AG09309 (cell line): ENCODE data around the gene SAMD4A.
"Not testable (repeated sequence)": the region's sequence is repeated elsewhere in the genome, so short reads cannot be mapped to it uniquely, and the experiment has no call there.

Source experiments
- DNase-seq: peaks from one replicate; pipeline ENCODE4 v3.0.0-alpha.2; 2010; ENCODE audit warnings: low read depth
- H3K4me3 ChIP-seq: 2 replicates; pipeline ENCODE4 v1.5.1; 2011; ENCODE audit warnings: mild to moderate bottlenecking, low read depth, low read length, moderate library complexity; ENCODE audit not compliant: control insufficient read depth
- TF ChIP-seq, protein P1 (sequence below): IDR thresholded peaks from 2 replicates; pipeline ENCODE4 v1.5.1; 2011; ENCODE audit warnings: mild to moderate bottlenecking, low read depth, low read length, inconsistent platforms; ENCODE audit not compliant: insufficient read depth, control insufficient read depth; ENCODE audit errors: missing control alignments

SAMD4A gene

DNA sequence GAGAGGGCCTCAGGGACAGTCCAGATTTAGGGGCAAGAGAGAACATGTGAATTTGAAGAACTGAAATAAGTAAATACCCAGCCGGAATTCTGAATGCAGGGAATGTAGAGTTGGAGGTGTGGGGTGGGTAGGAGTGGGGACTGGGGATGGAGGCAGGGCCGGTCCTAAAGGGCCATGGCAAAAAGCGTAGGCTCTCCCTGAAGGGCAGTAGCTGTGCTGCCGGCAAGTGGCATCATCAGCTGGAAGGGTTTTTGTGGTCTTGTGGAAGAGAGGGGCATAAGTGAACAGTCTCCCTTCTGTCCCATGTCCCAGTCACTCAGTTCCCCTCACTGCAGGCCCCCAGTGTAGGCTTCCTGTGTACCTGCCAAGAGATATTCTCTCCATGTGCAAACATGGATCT lies 231.1 kb downstream of the SAMD4A start:
- no peak overlapping the region for H3K4me3 ChIP-seq
- DNase-seq, result no peak
- TF ChIP-seq, protein P1, sequence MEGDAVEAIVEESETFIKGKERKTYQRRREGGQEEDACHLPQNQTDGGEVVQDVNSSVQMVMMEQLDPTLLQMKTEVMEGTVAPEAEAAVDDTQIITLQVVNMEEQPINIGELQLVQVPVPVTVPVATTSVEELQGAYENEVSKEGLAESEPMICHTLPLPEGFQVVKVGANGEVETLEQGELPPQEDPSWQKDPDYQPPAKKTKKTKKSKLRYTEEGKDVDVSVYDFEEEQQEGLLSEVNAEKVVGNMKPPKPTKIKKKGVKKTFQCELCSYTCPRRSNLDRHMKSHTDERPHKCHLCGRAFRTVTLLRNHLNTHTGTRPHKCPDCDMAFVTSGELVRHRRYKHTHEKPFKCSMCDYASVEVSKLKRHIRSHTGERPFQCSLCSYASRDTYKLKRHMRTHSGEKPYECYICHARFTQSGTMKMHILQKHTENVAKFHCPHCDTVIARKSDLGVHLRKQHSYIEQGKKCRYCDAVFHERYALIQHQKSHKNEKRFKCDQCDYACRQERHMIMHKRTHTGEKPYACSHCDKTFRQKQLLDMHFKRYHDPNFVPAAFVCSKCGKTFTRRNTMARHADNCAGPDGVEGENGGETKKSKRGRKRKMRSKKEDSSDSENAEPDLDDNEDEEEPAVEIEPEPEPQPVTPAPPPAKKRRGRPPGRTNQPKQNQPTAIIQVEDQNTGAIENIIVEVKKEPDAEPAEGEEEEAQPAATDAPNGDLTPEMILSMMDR, result no peak

DNA sequence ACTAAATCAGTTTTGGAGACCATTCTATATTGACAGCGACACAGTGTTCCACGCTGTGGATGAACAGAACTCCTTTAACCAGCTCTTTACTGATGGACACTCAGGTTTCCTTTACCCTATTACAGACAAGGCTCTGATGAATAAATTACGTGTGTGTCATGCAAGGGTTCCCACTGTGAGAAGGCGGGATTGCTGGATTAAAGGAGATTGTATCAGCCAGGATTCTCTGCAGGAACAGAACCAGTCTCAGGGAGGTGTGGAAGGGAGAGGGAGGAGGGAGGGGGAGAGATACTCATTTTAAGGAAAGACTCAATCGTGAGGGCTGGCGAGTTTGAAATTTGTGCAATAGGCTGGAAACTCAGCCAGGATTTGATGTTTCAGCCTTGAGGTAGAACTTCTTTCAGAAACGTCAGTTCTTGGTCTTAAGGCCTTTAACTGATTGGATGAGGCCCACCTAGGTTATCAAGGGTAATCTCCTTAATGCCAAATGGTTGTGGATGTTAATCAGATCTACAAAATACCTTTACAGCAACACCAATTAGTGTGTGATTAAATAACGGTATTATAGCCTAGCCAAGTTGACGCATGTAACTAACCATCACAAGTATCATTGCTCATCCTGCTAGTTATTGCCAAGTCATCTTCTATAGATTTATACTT lies 231.7 kb downstream of the SAMD4A start:
- TF ChIP-seq, protein P1, result no peak
- DNase-seq, result no peak
- no peak overlapping the region for H3K4me3 ChIP-seq

DNA sequence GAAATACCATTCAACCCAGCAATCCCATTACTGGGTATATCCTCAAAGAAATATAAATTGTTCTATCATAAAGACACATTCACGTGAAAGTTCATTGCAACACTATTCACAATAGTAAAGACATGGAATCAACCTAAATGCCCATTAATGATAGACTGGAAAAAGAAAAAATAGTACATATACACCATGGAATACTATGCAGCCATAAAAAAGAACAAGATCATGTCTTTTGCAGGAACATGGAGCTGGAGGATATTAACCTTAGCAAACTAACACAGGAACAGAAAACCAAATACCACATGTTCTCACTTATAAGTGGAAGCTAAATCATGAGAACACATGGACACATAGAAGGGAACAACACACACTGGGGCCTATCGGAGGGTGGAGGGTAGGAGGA lies 234.6 kb downstream of the SAMD4A start:
- not testable (repeated sequence) for H3K4me3 ChIP-seq

DNA sequence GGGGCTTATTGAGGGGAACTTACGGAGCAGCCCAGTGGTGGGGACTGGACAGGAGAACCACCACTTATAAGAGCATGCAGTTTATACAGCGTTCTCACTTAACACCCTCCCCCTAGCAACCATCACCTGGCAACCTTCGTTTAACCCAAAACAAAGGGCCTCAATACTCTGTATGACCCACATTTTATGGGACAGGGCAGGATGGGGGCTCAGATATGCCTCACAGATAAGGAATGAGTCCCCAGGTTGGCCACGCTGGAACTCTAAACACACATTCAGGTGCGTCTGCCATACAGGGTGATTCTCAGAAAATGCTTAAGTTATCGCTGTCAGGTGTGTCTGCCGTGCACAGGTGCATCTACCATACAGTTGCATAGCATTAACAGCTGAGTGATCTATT lies 236.5 kb downstream of the SAMD4A start:
- DNase-seq, result no peak
- TF ChIP-seq, protein P1, result no peak
- H3K4me3 ChIP-seq, result no peak overlapping the region

More for the DNA sequence above, 234.6 kb downstream of the SAMD4A start:
- DNase-seq, result not testable (repeated sequence)

DNA sequence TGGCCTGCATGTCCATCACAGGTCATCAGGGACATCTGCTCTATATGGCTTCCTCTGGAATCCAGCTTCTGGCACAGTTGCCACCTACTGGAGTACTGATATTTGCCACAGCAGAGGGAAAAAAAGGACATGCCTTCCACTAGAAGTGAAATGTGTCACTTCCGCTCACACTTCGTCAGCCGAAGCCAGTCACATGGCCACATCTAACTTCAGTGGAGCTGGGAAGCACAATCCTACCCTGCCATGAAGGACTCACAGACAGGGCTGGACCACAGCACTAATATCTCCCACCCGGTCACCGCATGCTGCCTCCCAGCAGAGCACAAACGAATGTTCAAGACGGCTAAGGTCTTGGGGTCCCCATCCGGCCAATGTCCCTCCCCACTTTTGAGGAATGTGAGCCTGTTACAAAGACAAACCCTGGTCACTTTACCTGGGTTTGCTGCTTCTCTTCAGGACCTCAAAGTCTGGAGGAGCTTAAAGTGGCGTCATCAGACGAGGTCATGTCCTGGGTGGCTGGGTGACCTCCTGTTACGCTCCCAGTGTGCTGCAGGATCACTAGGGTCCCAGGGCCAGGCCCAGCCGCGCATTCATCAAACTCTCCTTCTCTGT lies 237.1 kb downstream of the SAMD4A start:
- DNase-seq, result no peak
- TF ChIP-seq, protein P1, result no peak
- no peak overlapping the region for H3K4me3 ChIP-seq

DNA sequence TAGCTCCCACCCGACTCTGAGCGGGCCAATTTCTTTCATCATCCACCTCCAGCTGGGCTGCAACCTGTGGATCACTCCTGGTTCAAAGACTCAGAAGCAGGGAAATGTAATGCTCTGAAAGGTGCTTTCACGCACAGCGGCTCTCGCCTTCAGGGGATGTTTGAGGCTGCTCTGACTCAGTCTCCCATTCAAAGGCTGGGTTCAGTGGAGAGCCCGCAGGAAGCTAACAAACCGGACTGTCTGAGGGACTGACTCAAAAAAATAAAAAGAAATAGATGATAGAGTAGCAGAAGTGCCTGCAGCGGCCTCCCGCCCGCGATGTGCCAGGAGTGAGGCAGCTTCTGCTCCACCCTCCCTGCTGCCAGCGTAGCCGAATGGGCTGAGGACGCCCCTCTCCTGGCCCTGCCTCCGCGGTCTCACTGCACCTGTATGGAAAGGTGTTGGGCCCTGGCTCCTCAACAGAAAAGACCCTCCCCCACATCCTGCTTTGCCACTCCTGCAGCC lies 237.7 kb downstream of the SAMD4A start:
- no peak overlapping the region for H3K4me3 ChIP-seq
- no peak for DNase-seq
- TF ChIP-seq, protein P1, result no peak

DNA sequence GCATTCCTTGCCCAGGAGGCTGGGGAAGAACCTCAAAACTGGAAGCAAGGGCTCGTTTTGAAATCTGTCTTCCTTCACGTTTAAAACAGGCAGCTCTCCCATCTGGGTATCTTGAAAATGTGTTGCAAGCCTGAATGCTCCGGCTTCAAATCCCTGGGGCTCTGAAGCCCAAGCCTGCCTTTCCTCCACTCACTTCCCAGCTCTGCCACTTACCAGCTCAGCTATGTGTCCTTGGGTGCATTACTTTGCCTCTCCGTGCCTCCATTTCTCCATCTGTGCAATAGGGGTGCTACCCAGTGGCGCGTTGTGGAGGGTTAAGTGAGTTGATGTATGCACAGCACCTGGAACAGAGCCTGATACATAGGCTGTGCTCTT lies 238.1 kb downstream of the SAMD4A start:
- no peak for DNase-seq
- TF ChIP-seq, protein P1, result no peak
- H3K4me3 ChIP-seq, result no peak overlapping the region
